Pancreas (tissue), 10 donors: ENCODE data around the gene DENND1A. TPM values are rescaled to one million over a fixed set of nuclear protein-coding genes. Genes with fewer than 3 reads are reported as not detected.

Source experiments
- ATAC-seq, 4 donors: fragments of 200-7000 bp; cut with Tn5 transposase; one replicate each; pipeline versions ENCODE4 v1.8.0 to v1.9.1; 2020; ENCODE audit warnings: mild to moderate bottlenecking in 4 of 4, moderate library complexity in 4 of 4
- DNase-seq, 6 donors: peaks; one replicate each; pipeline ENCODE4 v3.0.0-alpha.2; 2020
- FAIRE-seq: peaks from 2 replicates; lab custom pipeline; 2012; peaks lifted over from hg19 to GRCh38; lab: Jason Lieb, UNC
- H3K27ac ChIP-seq, 4 donors: fragments of 200-600 bp; sonication (generic); 1 replicate in 3 of 4; 2 replicates in 1 of 4; pipeline versions ENCODE4 v1.5.0 to v1.8.0; 2020
- H3K27me3 ChIP-seq, 4 donors: fragments of 200-600 bp; one replicate each; pipeline ENCODE4 v1.8.0; 2021
- H3K36me3 ChIP-seq, 3 donors: fragments of 200-600 bp; sonication (generic) in 1 of 3; one replicate each; pipeline versions ENCODE4 v1.5.0 to v1.8.0; 2020 to 2021
- H3K4me1 ChIP-seq, 3 donors: fragments of 200-600 bp; one replicate each; pipeline ENCODE4 v1.8.0; 2021
- H3K4me3 ChIP-seq, 4 donors: fragments of 200-600 bp; sonication (generic) in 2 of 4; one replicate each; pipeline versions ENCODE4 v1.5.0 to v1.8.0; 2020 to 2021
- H3K9me3 ChIP-seq, 4 donors: fragments of 200-600 bp; one replicate each; pipeline ENCODE4 v1.8.0; 2021
- CTCF ChIP-seq, 4 donors: fragments of 200-600 bp; sonication (generic) in 3 of 4; IDR thresholded peaks; one replicate each; pipeline versions ENCODE4 v1.5.0 to v1.8.0; 2021; ENCODE audit warnings: antibody characterized with exemption in 4 of 4
- WGBS, 2 donors: extraction: QIAGEN DNeasy Blood & Tissue Kit; methylation state at CpG; one replicate each; pipeline ENCODE4 v1.1.7; 2013; 5-methylcytosine and 5-hydroxymethylcytosine counted together
- intact Hi-C, 3 donors: fragments of 100-400 bp; cut with DNase I; formaldehyde crosslinking; loops; one replicate each; pipeline versions ENCODE4 v1.11.1 to v1.14.2; 2022
- polyA plus RNA-seq, 2 donors: library from polyadenylated mRNA; stranded (reverse); fragments of 200-250 nt; gene quantifications; one replicate each; pipeline ENCODE4 v1.2.3, GENCODE V29; 2013
- total RNA-seq, 6 donors: library from RNA; stranded (reverse); fragmentation: NEBNext Ultra II Directional in 4 of 6; extraction: Animal tissue kit (Norgen Biotek cat#: 25700) in 4 of 6; gene quantifications; one replicate each; pipeline versions ENCODE4 v1.2.1 to v1.2.4, GENCODE V29; 2021 to 2023
- donor health status: healthy with polysubstance abuse.
- donor health status: DM: no; HTN: no; CAD: no; lungs with moderate emphysema.
- donor health status: DM: no; HTN: no; CAD: no.
- donor health status: control.
- donor health status: control.
- donor health status: Bipolar disorder and iron deficiency.
- donor health status: DM: yes; HTN: yes; CAD: no.
- donor health status: DM: no; HTN: no; CAD: no.
- donor health status: DM: no; HTN: no; CAD: no.
- donor health status: DM: yes; HTN: yes; CAD: no.

The DENND1A gene
- total and polyA plus RNA-seq, 8 donors = 4.5 to 8.3 (median 5.6) TPM

DNA sequence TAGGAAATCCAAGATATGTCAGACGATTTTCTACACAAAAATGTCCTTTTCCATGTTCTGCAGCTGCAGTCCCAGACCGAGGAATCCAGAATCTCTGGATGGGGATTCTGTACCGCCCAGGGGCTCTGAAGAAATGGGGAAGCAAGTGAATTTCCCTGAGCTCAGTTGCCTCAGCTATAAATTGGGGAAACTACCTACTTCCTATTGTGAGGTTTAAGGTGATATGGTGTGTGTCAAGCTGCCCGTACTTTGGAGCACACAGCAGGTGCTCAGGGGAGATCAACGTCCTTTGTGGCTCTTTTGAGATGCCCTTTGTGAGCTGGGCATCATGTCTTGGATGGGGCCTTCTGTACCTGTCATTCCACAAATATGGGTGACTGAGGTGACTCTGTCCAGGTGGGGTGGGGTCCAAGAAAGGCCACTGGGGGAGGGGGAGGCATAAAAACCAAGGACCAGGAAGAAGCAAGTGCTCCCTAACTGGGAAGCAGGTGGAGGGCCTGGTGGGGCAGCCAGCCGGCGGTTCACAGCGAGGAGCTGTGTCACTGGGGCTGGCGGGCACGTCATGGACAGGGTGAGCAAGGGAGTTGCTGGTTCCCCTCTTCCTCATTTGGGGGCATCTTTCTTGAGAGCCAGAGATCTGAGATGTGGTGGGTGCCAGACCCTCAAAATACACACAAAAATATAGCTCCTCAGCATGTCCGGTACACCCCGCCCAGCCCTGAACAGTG lies 457.9 kb downstream of the DENND1A start:
- FAIRE-seq = no peak

DNA sequence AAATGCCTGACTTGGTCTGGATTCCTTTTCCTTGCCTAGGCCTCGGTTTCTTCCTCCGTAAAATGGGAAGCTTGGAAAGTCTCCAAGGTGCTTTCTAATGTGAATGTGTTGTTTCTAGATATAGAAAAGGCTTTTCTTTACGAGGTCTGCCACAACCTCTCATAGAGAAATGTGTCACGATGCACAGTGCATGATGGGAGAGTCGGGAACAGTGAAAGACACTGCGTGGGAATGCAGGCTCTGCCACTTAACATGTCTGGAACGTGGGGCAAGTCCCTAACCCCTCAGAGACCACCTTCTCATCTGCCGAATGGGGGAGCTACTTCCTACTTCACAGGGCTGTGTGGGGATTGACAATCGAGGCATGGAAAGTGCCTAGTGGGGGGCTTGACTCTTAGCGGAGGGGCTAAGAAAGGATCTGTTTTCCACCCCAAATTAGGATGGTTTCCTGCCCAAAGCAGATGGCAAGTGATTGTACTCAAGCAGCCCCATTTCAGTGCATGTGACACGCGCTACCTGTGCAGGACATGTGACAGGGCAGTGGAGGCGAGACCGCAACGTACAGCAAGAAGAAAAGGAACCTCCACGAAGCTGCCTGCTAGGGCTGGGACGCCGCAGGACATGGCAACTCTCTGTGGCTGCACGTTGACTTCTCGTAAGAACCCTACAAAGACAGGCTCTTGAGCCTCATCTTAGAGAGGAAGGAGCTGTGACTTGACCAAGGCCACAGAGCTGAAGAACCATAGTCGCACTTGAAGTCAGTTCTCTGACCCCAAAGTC lies 458.7 kb downstream of the DENND1A start:
- no peak overlapping the region for H3K4me3 ChIP-seq
- peak in 1 of 6 donors; percentile 30 for DNase-seq
- no peaks in the 10 kb centered on the region for H3K4me1 ChIP-seq
- no peaks in the 10 kb centered on the region for H3K9me3 ChIP-seq
- intact Hi-C loops = no loop called here
- no peak for TF ChIP-seq CTCF (IDR thresholded peaks at IDR 0.05)
- ATAC-seq = no peak
- H3K27ac ChIP-seq = no peak overlapping the region
- FAIRE-seq = no peak
- WGBS, 2 donors = 93 to 95% methylated on average over 21 of the region's 21 CpGs
- no peaks in the 10 kb centered on the region for H3K36me3 ChIP-seq
- H3K27me3 ChIP-seq = no peaks in the 10 kb centered on the region

More for the DNA sequence above, 457.9 kb downstream of the DENND1A start:
- 92 to 94% methylated on average over 12 of the region's 12 CpGs for WGBS, 2 donors
- TF ChIP-seq CTCF (IDR thresholded peaks at IDR 0.05) = no peak
- Histone ChIP-seq H3K36me3 (no peaks in the 10 kb centered on the region), H3K4me1 (no peaks in the 10 kb centered on the region), H3K27me3 (no peaks in the 10 kb centered on the region), H3K27ac (no peak overlapping the region), H3K9me3 (no peaks in the 10 kb centered on the region), H3K4me3 (no peak overlapping the region)
- DNase-seq (peak in 1 of 6 donors; percentile 44), ATAC-seq (no peak)
- intact Hi-C loops = no loop called here

DNA sequence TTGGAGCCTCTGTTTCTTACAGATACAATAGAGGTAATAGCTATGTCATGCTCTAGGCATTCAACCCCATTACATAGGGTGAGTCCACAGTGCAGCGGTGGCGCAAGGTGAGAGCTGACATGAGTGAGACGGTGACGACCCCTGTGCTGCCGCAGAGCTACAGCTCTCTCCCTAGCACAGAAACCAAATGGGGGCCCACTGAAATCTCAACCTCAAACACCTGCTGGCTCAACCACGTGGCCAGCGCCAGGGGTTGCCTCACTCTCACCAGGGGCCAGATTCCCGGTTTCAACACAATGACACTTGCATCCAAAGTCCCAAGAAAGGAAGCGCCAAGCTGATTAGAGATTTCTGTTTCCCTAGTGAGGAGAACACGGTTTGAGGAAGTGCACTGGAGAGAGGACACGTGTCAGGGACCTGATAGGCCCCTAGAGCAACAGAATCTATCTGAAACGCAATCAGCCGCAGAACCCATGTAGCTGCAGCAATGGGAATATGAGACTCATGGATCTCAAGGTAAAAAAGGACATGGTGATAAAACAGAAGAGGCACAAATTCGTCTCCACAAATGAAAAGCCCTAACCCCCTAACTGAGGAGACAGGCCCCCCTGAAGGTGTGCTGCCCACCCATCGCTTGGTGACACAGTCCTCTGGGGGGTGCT lies 459.7 kb downstream of the DENND1A start:
- H3K4me3 ChIP-seq = no peak overlapping the region
- no peaks in the 10 kb centered on the region for H3K9me3 ChIP-seq
- intact Hi-C loops = no loop called here
- H3K4me1 ChIP-seq = no peaks in the 10 kb centered on the region
- no peak overlapping the region for H3K27ac ChIP-seq
- TF ChIP-seq CTCF (IDR thresholded peaks at IDR 0.05) = no peak
- no peaks in the 10 kb centered on the region for H3K27me3 ChIP-seq
- no peak for FAIRE-seq
- peak in 1 of 6 donors; percentile 15 for DNase-seq
- 86 to 88% methylated on average over 15 of the region's 15 CpGs for WGBS, 2 donors
- no peaks in the 10 kb centered on the region for H3K36me3 ChIP-seq
- ATAC-seq = no peak

DNA sequence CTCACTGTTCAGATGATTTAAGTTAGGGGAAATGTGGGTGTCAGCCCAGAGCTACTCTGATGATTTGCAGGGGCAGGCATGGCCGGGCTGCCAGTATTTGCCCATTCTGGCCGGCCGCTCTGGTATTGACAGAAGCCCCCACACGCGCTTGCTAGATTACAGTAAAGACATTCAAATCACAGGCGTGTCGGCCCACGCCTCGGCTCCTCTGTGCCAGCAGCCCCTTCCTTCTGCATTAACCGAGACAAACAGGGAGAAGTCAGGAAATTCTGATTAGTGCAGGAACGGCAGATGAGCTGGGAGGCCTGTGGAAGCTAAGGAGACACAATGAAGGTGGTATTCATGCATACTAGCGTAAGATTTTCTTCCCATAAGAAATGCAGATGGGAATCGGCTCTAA lies 460.6 kb downstream of the DENND1A start:
- FAIRE-seq (no peak), ATAC-seq (no peak), DNase-seq (no peak)
- Histone ChIP-seq H3K36me3 (no peaks in the 10 kb centered on the region), H3K9me3 (no peaks in the 10 kb centered on the region), H3K4me3 (no peak overlapping the region), H3K27me3 (no peaks in the 10 kb centered on the region), H3K27ac (no peak overlapping the region), H3K4me1 (no peaks in the 10 kb centered on the region)
- no peak for TF ChIP-seq CTCF (IDR thresholded peaks at IDR 0.05)
- 91 to 94% methylated on average over 13 of the region's 13 CpGs for WGBS, 2 donors
- intact Hi-C loops = no loop called here
